Measurements from ENCODE around the gene TBC1D21.

TBC1D21 gene

GRCh38 chr15:73844356-73844755, 29.0 kb upstream of the TBC1D21 start:
- Histone ChIP-seq H3K36me3 (ENCODE audit: control insufficient read depth in 2 of 2, insufficient read depth in 2 of 2, low read length in 2 of 2) (no peaks in the 10 kb centered on the region), H3K9me3 (ENCODE audit: control insufficient read depth in 2 of 2, low read length in 2 of 2) (no peaks in the 10 kb centered on the region), H3K9ac (ENCODE audit: low read length in 2 of 2) (no peak overlapping the region), H3K27ac (ENCODE audit: low read length) (no peak overlapping the region), H3K4me3 (ENCODE audit: low read length in 2 of 2) (no peak overlapping the region), H3K27me3 (ENCODE audit: control insufficient read depth in 1 of 2, insufficient read depth in 2 of 2, low read length in 2 of 2) (peaks cover 0 to 10% of the 10 kb centered on the region in 2 donors), H3K4me1 (ENCODE audit: control insufficient read depth, insufficient read depth, low read length) (peaks cover under 1% of the 10 kb centered on the region)

GRCh38 chr15:73845507-73845906, 27.9 kb upstream of the TBC1D21 start:
- no peaks in the 10 kb centered on the region for H3K9me3 ChIP-seq (ENCODE audit: control insufficient read depth in 2 of 2, low read length in 2 of 2)
- no peak overlapping the region for H3K9ac ChIP-seq (ENCODE audit: low read length in 2 of 2)
- H3K4me1 ChIP-seq (ENCODE audit: control insufficient read depth, insufficient read depth, low read length) = no peaks in the 10 kb centered on the region
- H3K27ac ChIP-seq (ENCODE audit: low read length) = no peak overlapping the region
- no peaks in the 10 kb centered on the region for H3K36me3 ChIP-seq (ENCODE audit: control insufficient read depth in 2 of 2, insufficient read depth in 2 of 2, low read length in 2 of 2)
- H3K4me3 ChIP-seq (ENCODE audit: low read length in 2 of 2) = no peak overlapping the region
- peaks cover 0 to 10% of the 10 kb centered on the region in 2 donors for H3K27me3 ChIP-seq (ENCODE audit: control insufficient read depth in 1 of 2, insufficient read depth in 2 of 2, low read length in 2 of 2)

- no peak overlapping the region for H3K4me3 ChIP-seq (ENCODE audit: low read length in 2 of 2)
- H3K27me3 ChIP-seq (ENCODE audit: control insufficient read depth in 1 of 2, insufficient read depth in 2 of 2, low read length in 2 of 2) = peaks cover 0 to 10% of the 10 kb centered on the region in 2 donors
- no peaks in the 10 kb centered on the region for H3K9me3 ChIP-seq (ENCODE audit: control insufficient read depth in 2 of 2, low read length in 2 of 2)
- H3K27ac ChIP-seq (ENCODE audit: low read length) = no peak overlapping the region
- H3K4me1 ChIP-seq (ENCODE audit: control insufficient read depth, insufficient read depth, low read length) = no peaks in the 10 kb centered on the region
- no peaks in the 10 kb centered on the region for H3K36me3 ChIP-seq (ENCODE audit: control insufficient read depth in 2 of 2, insufficient read depth in 2 of 2, low read length in 2 of 2)
- no peak overlapping the region for H3K9ac ChIP-seq (ENCODE audit: low read length in 2 of 2)
Observed at GRCh38 chr15:73845907-73846306, 27.5 kb upstream of the TBC1D21 start.

- H3K9ac ChIP-seq (ENCODE audit: low read length in 2 of 2) = no peak overlapping the region
- no peaks in the 10 kb centered on the region for H3K4me1 ChIP-seq (ENCODE audit: control insufficient read depth, insufficient read depth, low read length)
Observed at GRCh38 chr15:73849641-73850040, 23.7 kb upstream of the TBC1D21 start.

GRCh38 chr15:73850228-73850627, 23.1 kb upstream of the TBC1D21 start:
- Histone ChIP-seq H3K36me3 (ENCODE audit: control insufficient read depth in 2 of 2, insufficient read depth in 2 of 2, low read length in 2 of 2) (no peaks in the 10 kb centered on the region), H3K4me1 (ENCODE audit: control insufficient read depth, insufficient read depth, low read length) (no peaks in the 10 kb centered on the region)

More at GRCh38 chr15:73849641-73850040, 23.7 kb upstream of the TBC1D21 start:
- H3K4me3 ChIP-seq (ENCODE audit: low read length in 2 of 2) = no peak overlapping the region
- peaks cover 0 to 7% of the 10 kb centered on the region in 2 donors for H3K27me3 ChIP-seq (ENCODE audit: control insufficient read depth in 1 of 2, insufficient read depth in 2 of 2, low read length in 2 of 2)
- H3K36me3 ChIP-seq (ENCODE audit: control insufficient read depth in 2 of 2, insufficient read depth in 2 of 2, low read length in 2 of 2) = no peaks in the 10 kb centered on the region
- H3K27ac ChIP-seq (ENCODE audit: low read length) = no peak overlapping the region
- H3K9me3 ChIP-seq (ENCODE audit: control insufficient read depth in 2 of 2, low read length in 2 of 2) = no peaks in the 10 kb centered on the region

GRCh38 chr15:73851689-73852088, 21.7 kb upstream of the TBC1D21 start:
- H3K4me1 ChIP-seq (ENCODE audit: control insufficient read depth, insufficient read depth, low read length) = no peaks in the 10 kb centered on the region
- peaks cover 4 to 5% of the 10 kb centered on the region in 2 donors for H3K27me3 ChIP-seq (ENCODE audit: control insufficient read depth in 1 of 2, insufficient read depth in 2 of 2, low read length in 2 of 2)
- no peak overlapping the region for H3K27ac ChIP-seq (ENCODE audit: low read length)
- no peaks in the 10 kb centered on the region for H3K9me3 ChIP-seq (ENCODE audit: control insufficient read depth in 2 of 2, low read length in 2 of 2)
- H3K36me3 ChIP-seq (ENCODE audit: control insufficient read depth in 2 of 2, insufficient read depth in 2 of 2, low read length in 2 of 2) = no peaks in the 10 kb centered on the region
- no peak overlapping the region for H3K4me3 ChIP-seq (ENCODE audit: low read length in 2 of 2)
- no peak overlapping the region for H3K9ac ChIP-seq (ENCODE audit: low read length in 2 of 2)

More at GRCh38 chr15:73850228-73850627, 23.1 kb upstream of the TBC1D21 start:
- no peak overlapping the region for H3K9ac ChIP-seq (ENCODE audit: low read length in 2 of 2)
- no peaks in the 10 kb centered on the region for H3K9me3 ChIP-seq (ENCODE audit: control insufficient read depth in 2 of 2, low read length in 2 of 2)
- peaks cover 0 to 7% of the 10 kb centered on the region in 2 donors for H3K27me3 ChIP-seq (ENCODE audit: control insufficient read depth in 1 of 2, insufficient read depth in 2 of 2, low read length in 2 of 2)
- H3K27ac ChIP-seq (ENCODE audit: low read length) = no peak overlapping the region
- H3K4me3 ChIP-seq (ENCODE audit: low read length in 2 of 2) = no peak overlapping the region

- Histone ChIP-seq H3K36me3 (ENCODE audit: control insufficient read depth in 2 of 2, insufficient read depth in 2 of 2, low read length in 2 of 2) (no peaks in the 10 kb centered on the region), H3K27ac (ENCODE audit: low read length) (no peak overlapping the region), H3K27me3 (ENCODE audit: control insufficient read depth in 1 of 2, insufficient read depth in 2 of 2, low read length in 2 of 2) (peaks cover 4% of the 10 kb centered on the region in 2 donors), H3K4me3 (ENCODE audit: low read length in 2 of 2) (no peak overlapping the region), H3K4me1 (ENCODE audit: control insufficient read depth, insufficient read depth, low read length) (no peaks in the 10 kb centered on the region), H3K9me3 (ENCODE audit: control insufficient read depth in 2 of 2, low read length in 2 of 2) (no peaks in the 10 kb centered on the region), H3K9ac (ENCODE audit: low read length in 2 of 2) (no peak overlapping the region)
Observed at GRCh38 chr15:73852507-73852906, 20.9 kb upstream of the TBC1D21 start.

- no peak overlapping the region for H3K9ac ChIP-seq (ENCODE audit: low read length in 2 of 2)
- no peaks in the 10 kb centered on the region for H3K36me3 ChIP-seq (ENCODE audit: control insufficient read depth in 2 of 2, insufficient read depth in 2 of 2, low read length in 2 of 2)
- no peak overlapping the region for H3K27ac ChIP-seq (ENCODE audit: low read length)
- no peaks in the 10 kb centered on the region for H3K4me1 ChIP-seq (ENCODE audit: control insufficient read depth, insufficient read depth, low read length)
- no peak overlapping the region for H3K4me3 ChIP-seq (ENCODE audit: low read length in 2 of 2)
- H3K9me3 ChIP-seq (ENCODE audit: control insufficient read depth in 2 of 2, low read length in 2 of 2) = no peaks in the 10 kb centered on the region
- H3K27me3 ChIP-seq (ENCODE audit: control insufficient read depth in 1 of 2, insufficient read depth in 2 of 2, low read length in 2 of 2) = peaks cover 4 to 9% of the 10 kb centered on the region in 2 donors
Observed at GRCh38 chr15:73854265-73854664, 19.1 kb upstream of the TBC1D21 start.

GRCh38 chr15:73856458-73857192, 16.7 kb upstream of the TBC1D21 start:
- no peaks in the 10 kb centered on the region for H3K36me3 ChIP-seq (ENCODE audit: control insufficient read depth in 2 of 2, insufficient read depth in 2 of 2, low read length in 2 of 2)
- H3K4me1 ChIP-seq (ENCODE audit: control insufficient read depth, insufficient read depth, low read length) = no peaks in the 10 kb centered on the region
- H3K27me3 ChIP-seq (ENCODE audit: control insufficient read depth in 1 of 2, insufficient read depth in 2 of 2, low read length in 2 of 2) = peaks cover 4 to 15% of the 10 kb centered on the region in 2 donors
- no peak overlapping the region for H3K9ac ChIP-seq (ENCODE audit: low read length in 2 of 2)
- H3K4me3 ChIP-seq (ENCODE audit: low read length in 2 of 2) = no peak overlapping the region
- H3K27ac ChIP-seq (ENCODE audit: low read length) = no peak overlapping the region
- H3K9me3 ChIP-seq (ENCODE audit: control insufficient read depth in 2 of 2, low read length in 2 of 2) = no peaks in the 10 kb centered on the region

GRCh38 chr15:73857193-73857920, 16.0 kb upstream of the TBC1D21 start:
- H3K4me1 ChIP-seq (ENCODE audit: control insufficient read depth, insufficient read depth, low read length) = no peaks in the 10 kb centered on the region
- H3K9me3 ChIP-seq (ENCODE audit: control insufficient read depth in 2 of 2, low read length in 2 of 2) = no peaks in the 10 kb centered on the region
- H3K36me3 ChIP-seq (ENCODE audit: control insufficient read depth in 2 of 2, insufficient read depth in 2 of 2, low read length in 2 of 2) = no peaks in the 10 kb centered on the region
- H3K9ac ChIP-seq (ENCODE audit: low read length in 2 of 2) = no peak overlapping the region
- H3K4me3 ChIP-seq (ENCODE audit: low read length in 2 of 2) = no peak overlapping the region
- H3K27ac ChIP-seq (ENCODE audit: low read length) = no peak overlapping the region
- peaks cover 4 to 15% of the 10 kb centered on the region in 2 donors for H3K27me3 ChIP-seq (ENCODE audit: control insufficient read depth in 1 of 2, insufficient read depth in 2 of 2, low read length in 2 of 2)

GRCh38 chr15:73858062-73858461, 15.3 kb upstream of the TBC1D21 start:
- Histone ChIP-seq H3K4me1 (ENCODE audit: control insufficient read depth, insufficient read depth, low read length) (no peaks in the 10 kb centered on the region), H3K9ac (ENCODE audit: low read length in 2 of 2) (no peak overlapping the region), H3K9me3 (ENCODE audit: control insufficient read depth in 2 of 2, low read length in 2 of 2) (no peaks in the 10 kb centered on the region), H3K27me3 (ENCODE audit: control insufficient read depth in 1 of 2, insufficient read depth in 2 of 2, low read length in 2 of 2) (peaks cover 4 to 13% of the 10 kb centered on the region in 2 donors), H3K4me3 (ENCODE audit: low read length in 2 of 2) (no peak overlapping the region), H3K36me3 (ENCODE audit: control insufficient read depth in 2 of 2, insufficient read depth in 2 of 2, low read length in 2 of 2) (no peaks in the 10 kb centered on the region), H3K27ac (ENCODE audit: low read length) (no peak overlapping the region)
